Mesendoderm (in vitro differentiated cells): ENCODE measurements around the gene NFRKB.

Experiments used
- DNase-seq: peaks from one replicate; pipeline ENCODE4 v3.0.0; 2013
- H2AK5ac ChIP-seq: 2 replicates; pipeline ENCODE4 v1.6.1; 2013; ENCODE audit warnings: low read length, inconsistent platforms
- H2BK120ac ChIP-seq: 2 replicates; pipeline ENCODE4 v1.6.1; 2013; ENCODE audit warnings: low read depth, mild to moderate bottlenecking, low read length, moderate library complexity, mixed read lengths
- H2BK15ac ChIP-seq: replicated peaks from 2 replicates; pipeline ENCODE4 v1.6.1; 2013; ENCODE audit warnings: low read depth, mild to moderate bottlenecking, moderate library complexity
- H2BK5ac ChIP-seq: 2 replicates; pipeline ENCODE4 v1.6.1; 2013; ENCODE audit warnings: low read length, inconsistent platforms
- H3K18ac ChIP-seq: 2 replicates; pipeline ENCODE4 v1.6.1; 2013; ENCODE audit warnings: mild to moderate bottlenecking, low read length, mixed read lengths
- H3K23ac ChIP-seq: one replicate; pipeline ENCODE4 v1.6.1; 2013; ENCODE audit warnings: low read length
- H3K27ac ChIP-seq: 2 replicates; pipeline ENCODE4 v1.5.1; 2013; ENCODE audit warnings: low read depth, mild to moderate bottlenecking, inconsistent platforms, low read length, moderate library complexity
- H3K27me3 ChIP-seq: 2 replicates; pipeline ENCODE4 v1.6.1; 2013; ENCODE audit warnings: low read length, control low read depth, mild to moderate bottlenecking, inconsistent platforms; ENCODE audit not compliant: insufficient read depth, poor library complexity
- H3K36me3 ChIP-seq: 2 replicates; pipeline ENCODE4 v1.6.1; 2013; ENCODE audit warnings: low read length, inconsistent platforms; ENCODE audit not compliant: control insufficient read depth, insufficient read depth
- H3K4ac ChIP-seq: one replicate; pipeline ENCODE4 v1.6.1; 2013; ENCODE audit warnings: low read depth, mild to moderate bottlenecking, low read length, moderate library complexity
- H3K4me1 ChIP-seq: 2 replicates; pipeline ENCODE4 v1.6.1; 2013; ENCODE audit warnings: low read depth, low read length, inconsistent platforms; ENCODE audit not compliant: control insufficient read depth
- H3K4me2 ChIP-seq: 2 replicates; pipeline ENCODE4 v1.6.1; 2013; ENCODE audit warnings: low read length
- H3K4me3 ChIP-seq: 2 replicates; pipeline ENCODE4 v1.5.1; 2013; ENCODE audit warnings: mild to moderate bottlenecking, low read length
- H3K56ac ChIP-seq: one replicate; pipeline ENCODE4 v1.6.1; 2013; ENCODE audit warnings: low read length
- H3K79me1 ChIP-seq: 2 replicates; pipeline ENCODE4 v1.6.1; 2013; ENCODE audit warnings: low read length, inconsistent platforms
- H3K79me2 ChIP-seq: 2 replicates; pipeline ENCODE4 v1.6.1; 2013; ENCODE audit warnings: mild to moderate bottlenecking, low read length; ENCODE audit not compliant: control insufficient read depth, insufficient read depth
- H3K9ac ChIP-seq: 2 replicates; pipeline ENCODE4 v1.6.1; 2013; ENCODE audit warnings: low read length, inconsistent platforms
- H4K5ac ChIP-seq: one replicate; pipeline ENCODE4 v1.6.1; 2013; ENCODE audit warnings: low read length
- H4K8ac ChIP-seq: one replicate; pipeline ENCODE4 v1.6.1; 2013; ENCODE audit warnings: low read depth, mild to moderate bottlenecking, control low read depth, low read length, moderate library complexity
- WGBS: extraction: QIAGEN DNeasy Blood & Tissue Kit; methylation state at CpG from one replicate; pipeline ENCODE4 v1.1.7; 2013; ENCODE audit warnings: low lambda C conversion rate, missing lambda C conversion rate; ENCODE audit not compliant: insufficient coverage; ENCODE audit errors: extremely low coverage; 5-methylcytosine and 5-hydroxymethylcytosine counted together

NFRKB gene

DNA sequence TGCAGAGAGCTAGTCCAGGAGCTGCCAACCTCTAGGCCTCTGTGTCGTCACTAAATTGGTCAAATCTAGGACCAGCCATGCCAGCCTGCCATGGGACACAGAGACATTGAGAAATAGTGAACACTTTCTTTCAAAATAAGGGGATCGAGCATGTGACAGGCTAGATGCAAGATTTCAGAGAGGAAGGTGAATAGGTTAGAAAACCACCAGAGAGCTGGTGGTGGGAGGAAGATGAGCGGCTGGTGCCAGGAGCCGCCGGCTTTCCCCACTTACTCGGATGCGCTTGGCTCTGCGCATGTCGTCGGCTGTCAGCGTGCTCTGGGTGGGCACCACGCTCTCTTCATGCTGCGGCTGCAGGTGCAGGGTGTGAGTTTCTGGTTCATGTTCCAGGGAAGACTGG, 35.4 kb upstream of the NFRKB start:
- H3K18ac ChIP-seq = no peak overlapping the region
- no peak for DNase-seq
- H3K23ac ChIP-seq = no peak overlapping the region
- no peaks in the 10 kb centered on the region for H3K79me1 ChIP-seq
- no peak overlapping the region for H3K4me3 ChIP-seq
- WGBS = no CpG with 5 or more reads among the region's 13 CpGs
- H3K27me3 ChIP-seq = no peaks in the 10 kb centered on the region
- no peak overlapping the region for H2BK15ac ChIP-seq
- no peak overlapping the region for H3K4me2 ChIP-seq
- no peaks in the 10 kb centered on the region for H3K79me2 ChIP-seq
- no peak overlapping the region for H2BK5ac ChIP-seq
- H3K27ac ChIP-seq = no peak overlapping the region
- no peak overlapping the region for H3K9ac ChIP-seq
- no peak overlapping the region for H3K4ac ChIP-seq
- H3K4me1 ChIP-seq = no peaks in the 10 kb centered on the region
- H2BK120ac ChIP-seq = no peak overlapping the region
- peaks cover 2% of the 10 kb centered on the region for H3K36me3 ChIP-seq
- no peak overlapping the region for H2AK5ac ChIP-seq
- no peak overlapping the region for H3K56ac ChIP-seq
- H4K8ac ChIP-seq = no peak overlapping the region
- no peak overlapping the region for H4K5ac ChIP-seq

DNA sequence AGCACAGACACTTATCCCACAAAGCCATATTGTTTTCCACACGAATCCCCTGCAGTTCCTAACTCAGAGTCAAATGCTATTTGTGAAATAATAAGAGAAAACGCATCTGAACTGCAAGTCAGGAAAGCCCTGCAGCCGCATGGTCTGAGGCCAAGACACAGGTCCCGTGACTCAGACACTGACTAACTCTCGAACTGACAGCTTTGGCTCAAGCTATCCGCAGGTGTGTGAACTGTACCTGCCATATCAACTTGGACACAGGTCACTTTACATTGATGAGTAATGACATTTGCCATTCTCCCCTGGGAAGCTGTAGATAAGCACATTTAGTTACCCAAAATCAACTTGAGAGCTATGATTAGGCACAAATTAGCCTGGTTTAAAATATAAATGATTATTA, 34.9 kb upstream of the NFRKB start:
- Histone ChIP-seq H3K56ac (no peak overlapping the region), H3K4ac (no peak overlapping the region), H3K23ac (no peak overlapping the region), H2BK120ac (no peak overlapping the region), H3K4me3 (no peak overlapping the region), H3K9ac (no peak overlapping the region), H3K4me1 (no peaks in the 10 kb centered on the region), H2BK15ac (no peak overlapping the region), H3K79me1 (no peaks in the 10 kb centered on the region), H2AK5ac (no peak overlapping the region), H3K36me3 (peaks cover 2% of the 10 kb centered on the region), H4K5ac (no peak overlapping the region), H2BK5ac (no peak overlapping the region), H3K79me2 (no peaks in the 10 kb centered on the region), H3K4me2 (no peak overlapping the region), H3K27ac (no peak overlapping the region), H4K8ac (no peak overlapping the region), H3K18ac (no peak overlapping the region), H3K27me3 (no peaks in the 10 kb centered on the region)
- no peak for DNase-seq
- no CpG with 5 or more reads among the region's 6 CpGs for WGBS

DNA sequence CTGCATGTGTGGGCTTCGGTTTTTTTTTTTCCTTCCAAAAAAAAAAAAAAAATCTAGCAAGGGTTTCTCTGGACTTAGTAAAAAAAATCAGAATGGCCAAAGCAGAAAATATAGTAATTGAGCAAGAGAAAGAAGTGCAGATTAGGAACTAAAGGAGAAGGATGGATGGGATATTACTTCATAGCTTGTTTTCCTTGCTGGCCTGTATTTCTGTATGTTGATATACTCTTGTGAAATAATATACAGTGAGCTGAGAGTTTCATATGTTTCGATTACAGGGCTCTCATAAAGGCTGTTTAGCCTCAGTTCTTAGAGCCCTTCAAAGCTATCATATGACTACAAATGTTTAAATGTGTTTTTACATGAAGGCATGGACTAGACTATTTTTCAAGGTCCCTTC, 34.3 kb upstream of the NFRKB start:
- Histone ChIP-seq H3K4me3 (no peak overlapping the region), H2BK120ac (no peak overlapping the region), H3K27ac (no peak overlapping the region), H3K9ac (no peak overlapping the region), H3K36me3 (peaks cover 2% of the 10 kb centered on the region), H3K18ac (no peak overlapping the region), H3K79me1 (no peaks in the 10 kb centered on the region), H2BK5ac (no peak overlapping the region), H2BK15ac (no peak overlapping the region), H3K79me2 (no peaks in the 10 kb centered on the region), H3K4ac (no peak overlapping the region), H3K4me2 (no peak overlapping the region), H3K4me1 (no peaks in the 10 kb centered on the region), H2AK5ac (no peak overlapping the region), H3K56ac (no peak overlapping the region), H3K23ac (no peak overlapping the region), H3K27me3 (no peaks in the 10 kb centered on the region), H4K5ac (no peak overlapping the region), H4K8ac (no peak overlapping the region)
- no CpG with 5 or more reads among the region's 2 CpGs for WGBS
- no peak for DNase-seq

DNA sequence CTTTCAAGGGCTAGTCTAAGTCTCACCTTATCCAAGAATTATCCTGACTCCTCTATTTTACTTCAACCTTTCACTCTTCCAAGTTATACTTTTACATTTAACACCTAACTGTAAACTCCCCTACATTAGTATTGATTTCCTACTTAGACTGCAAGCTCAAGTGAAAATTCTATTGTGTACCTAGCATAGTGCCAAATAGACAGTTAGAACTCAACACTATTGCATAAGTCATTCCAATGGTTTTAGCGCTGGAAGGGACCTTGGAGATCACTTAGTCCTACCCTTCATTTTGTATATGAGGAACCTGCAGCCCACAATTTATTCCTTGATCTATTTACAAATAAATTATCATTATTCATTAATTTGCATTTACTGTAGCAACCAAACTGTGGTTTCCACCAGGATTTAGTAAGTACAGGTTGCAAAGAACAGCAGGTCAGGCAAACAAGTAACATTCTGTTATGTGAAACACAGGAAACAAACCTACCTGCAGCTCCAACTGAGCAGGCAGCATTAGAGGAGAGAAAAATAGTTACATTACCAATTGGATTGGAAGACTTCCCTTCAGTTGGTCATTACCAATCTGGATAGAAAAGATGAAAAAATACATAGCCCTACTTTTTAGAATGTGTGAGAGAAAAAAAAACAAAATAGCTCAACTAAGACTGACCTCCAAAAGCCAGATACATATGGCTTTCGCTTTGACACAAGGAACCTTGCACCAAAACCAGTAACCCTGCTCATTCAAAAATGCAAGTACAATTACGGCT, 33.7 kb upstream of the NFRKB start:
- WGBS = no CpG with 5 or more reads among the region's 3 CpGs
- H3K4me3 ChIP-seq = no peak overlapping the region

DNA sequence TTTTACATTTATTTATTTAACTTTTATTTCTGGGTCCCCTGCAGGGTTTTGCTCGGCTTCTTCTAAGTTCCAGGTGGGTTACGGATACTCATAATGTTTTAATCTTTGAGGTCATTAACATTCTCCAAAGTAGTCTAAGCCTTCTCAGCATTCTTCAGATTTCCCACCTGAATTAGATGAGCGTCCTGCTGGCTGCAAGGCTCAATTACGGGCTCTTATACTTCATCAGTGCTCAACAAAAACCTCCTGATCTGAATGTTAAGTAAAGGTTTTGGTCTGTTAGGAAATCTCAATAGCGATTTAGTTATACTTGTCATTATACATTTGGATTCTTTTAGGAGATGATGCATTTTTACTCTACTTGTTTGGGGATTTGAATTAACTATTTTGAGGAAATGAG, 27.3 kb upstream of the NFRKB start:
- no peak overlapping the region for H2AK5ac ChIP-seq

More for the DNA sequence above, 33.7 kb upstream of the NFRKB start:
- Histone ChIP-seq H3K18ac (no peak overlapping the region), H3K79me1 (no peaks in the 10 kb centered on the region), H3K27me3 (no peaks in the 10 kb centered on the region), H3K27ac (no peak overlapping the region), H2BK5ac (no peak overlapping the region), H3K9ac (no peak overlapping the region), H3K4ac (no peak overlapping the region), H3K36me3 (peaks cover 1% of the 10 kb centered on the region), H2BK15ac (no peak overlapping the region), H4K5ac (no peak overlapping the region), H2AK5ac (no peak overlapping the region), H3K4me2 (no peak overlapping the region), H3K79me2 (no peaks in the 10 kb centered on the region), H3K23ac (no peak overlapping the region), H4K8ac (no peak overlapping the region), H3K4me1 (no peaks in the 10 kb centered on the region), H2BK120ac (no peak overlapping the region), H3K56ac (no peak overlapping the region)
- DNase-seq = no peak

DNA sequence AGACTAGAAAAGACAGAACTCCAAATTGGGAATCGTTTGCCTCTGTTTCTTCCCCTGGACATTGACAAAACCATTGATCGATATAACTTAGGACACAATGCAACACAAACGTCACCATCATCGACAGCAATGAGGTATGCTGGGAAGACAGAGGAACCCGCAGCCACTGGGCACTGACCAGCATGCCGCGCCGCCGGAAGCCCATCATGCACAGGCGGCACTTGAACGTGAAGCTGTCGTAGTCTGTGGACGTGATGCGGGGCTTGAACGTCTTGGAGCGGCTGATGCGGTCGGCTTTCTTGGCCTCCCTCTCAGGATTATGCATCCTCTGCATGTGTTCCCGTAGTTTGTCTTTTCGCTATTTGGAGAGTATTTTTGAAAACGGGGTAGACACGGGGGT, 23.0 kb upstream of the NFRKB start:
- no peak overlapping the region for H3K4ac ChIP-seq
- no peak overlapping the region for H3K9ac ChIP-seq
- H3K27ac ChIP-seq = no peak overlapping the region
- no peaks in the 10 kb centered on the region for H3K79me1 ChIP-seq
- no peaks in the 10 kb centered on the region for H3K4me1 ChIP-seq
- H4K8ac ChIP-seq = no peak overlapping the region
- H2BK15ac ChIP-seq = no peak overlapping the region
- H3K23ac ChIP-seq = no peak overlapping the region
- no peak for DNase-seq
- peaks cover 5% of the 10 kb centered on the region for H3K36me3 ChIP-seq
- WGBS = 100% methylated on average over 2 of the region's 22 CpGs
- no peaks in the 10 kb centered on the region for H3K27me3 ChIP-seq
- H2AK5ac ChIP-seq = no peak overlapping the region
- no peak overlapping the region for H3K18ac ChIP-seq
- no peak overlapping the region for H2BK5ac ChIP-seq
- H3K4me2 ChIP-seq = no peak overlapping the region
- H3K56ac ChIP-seq = no peak overlapping the region
- no peak overlapping the region for H4K5ac ChIP-seq
- no peak overlapping the region for H3K4me3 ChIP-seq
- no peaks in the 10 kb centered on the region for H3K79me2 ChIP-seq
- no peak overlapping the region for H2BK120ac ChIP-seq

More for the DNA sequence above, 27.3 kb upstream of the NFRKB start:
- no peaks in the 10 kb centered on the region for H3K79me2 ChIP-seq
- H3K56ac ChIP-seq = no peak overlapping the region
- no peak overlapping the region for H2BK15ac ChIP-seq
- H3K36me3 ChIP-seq = no peaks in the 10 kb centered on the region
- no peak overlapping the region for H3K27ac ChIP-seq
- no peaks in the 10 kb centered on the region for H3K4me1 ChIP-seq
- H3K18ac ChIP-seq = no peak overlapping the region
- no peak overlapping the region for H2BK120ac ChIP-seq
- no peaks in the 10 kb centered on the region for H3K27me3 ChIP-seq
- no peaks in the 10 kb centered on the region for H3K79me1 ChIP-seq
- no peak overlapping the region for H4K8ac ChIP-seq
- H4K5ac ChIP-seq = no peak overlapping the region
- H3K4me3 ChIP-seq = no peak overlapping the region
- H3K4me2 ChIP-seq = no peak overlapping the region
- H3K4ac ChIP-seq = no peak overlapping the region
- no peak overlapping the region for H3K9ac ChIP-seq
- WGBS = no CpG with 5 or more reads among the region's 5 CpGs
- no peak overlapping the region for H3K23ac ChIP-seq
- DNase-seq = peak; percentile 27
- no peak overlapping the region for H2BK5ac ChIP-seq
